Muscle of leg (tissue), 11 donors: ENCODE results near the gene ALLC. TPM values are rescaled to one million over a fixed set of nuclear protein-coding genes. Genes with fewer than 3 reads are reported as not detected.

Experiments used
- DNase-seq: peaks from one replicate; pipeline ENCODE4 v3.0.0; 2013
- H3K27ac ChIP-seq: one replicate; pipeline ENCODE4 v1.5.1; 2013; ENCODE audit warnings: mild to moderate bottlenecking, low read length, control low read depth
- H3K27me3 ChIP-seq: one replicate; pipeline ENCODE4 v1.6.1; 2013; ENCODE audit warnings: low read length; ENCODE audit not compliant: control insufficient read depth, insufficient read depth
- H3K36me3 ChIP-seq: one replicate; pipeline ENCODE4 v1.6.1; 2013; ENCODE audit warnings: low read length; ENCODE audit not compliant: control insufficient read depth, insufficient read depth
- H3K4me1 ChIP-seq: one replicate; pipeline ENCODE4 v1.6.1; 2013; ENCODE audit warnings: low read length; ENCODE audit not compliant: control insufficient read depth, insufficient read depth
- H3K4me3 ChIP-seq: one replicate; pipeline ENCODE4 v1.5.1; 2013; ENCODE audit warnings: low read length, control low read depth
- H3K9me3 ChIP-seq: replicated peaks from 2 replicates; pipeline ENCODE4 v1.6.1; 2013; ENCODE audit warnings: low read depth, low read length; ENCODE audit not compliant: control insufficient read depth
- WGBS: methylation state at CpG from one replicate; pipeline ENCODE4 v1.1.5; 2013; ENCODE audit warnings: missing lambda C conversion rate; ENCODE audit not compliant: insufficient coverage; 5-methylcytosine and 5-hydroxymethylcytosine counted together
- polyA plus RNA-seq, 8 donors: library from polyadenylated mRNA; unstranded; fragments of 120-200 nt; gene quantifications; one replicate each; pipeline versions ENCODE4 v1.2.1 to v1.2.3, GENCODE V29; 2013; ENCODE audit warnings: inconsistent platforms in 1 of 8, low replicate concordance in 1 of 8; ENCODE audit not compliant: insufficient read length in 8 of 8, insufficient read depth in 1 of 8
- total RNA-seq: library from RNA; stranded (reverse); fragments of 120-200 nt; gene quantifications from one replicate; pipeline ENCODE4 v1.2.4, GENCODE V29; 2013

ALLC gene
- total and polyA plus RNA-seq, 9 donors = 0.09 TPM; not detected in 8

- no peaks in the 10 kb centered on the region for H3K9me3 ChIP-seq
- H3K36me3 ChIP-seq = no peaks in the 10 kb centered on the region
- no peak for DNase-seq
- no peak overlapping the region for H3K27ac ChIP-seq
- WGBS = 97% methylated on average over 6 of the region's 9 CpGs
- H3K4me3 ChIP-seq = no peak overlapping the region
- no peaks in the 10 kb centered on the region for H3K27me3 ChIP-seq
- H3K4me1 ChIP-seq = no peaks in the 10 kb centered on the region
These were observed 79.1 kb downstream of the ALLC start for GRCh38 chr2:3737128-3737527.

- Histone ChIP-seq H3K4me1 (no peaks in the 10 kb centered on the region), H3K4me3 (no peak overlapping the region), H3K36me3 (no peaks in the 10 kb centered on the region), H3K27ac (no peak overlapping the region), H3K27me3 (no peaks in the 10 kb centered on the region), H3K9me3 (no peaks in the 10 kb centered on the region)
- DNase-seq = no peak
- WGBS = no CpG with 5 or more reads among the region's 3 CpGs
These were observed 80.5 kb downstream of the ALLC start for GRCh38 chr2:3738454-3738853.

- WGBS = 95% methylated on average over 17 of the region's 19 CpGs
- Histone ChIP-seq H3K27ac (no peak overlapping the region), H3K9me3 (no peaks in the 10 kb centered on the region), H3K4me3 (no peak overlapping the region), H3K27me3 (no peaks in the 10 kb centered on the region), H3K4me1 (no peaks in the 10 kb centered on the region), H3K36me3 (no peaks in the 10 kb centered on the region)
- no peak for DNase-seq
These were observed 81.3 kb downstream of the ALLC start for GRCh38 chr2:3739313-3739712.

GRCh38 chr2:3741396-3741795, 83.4 kb downstream of the ALLC start:
- no peaks in the 10 kb centered on the region for H3K9me3 ChIP-seq
- H3K27ac ChIP-seq = no peak overlapping the region
- no peak for DNase-seq
- H3K36me3 ChIP-seq = no peaks in the 10 kb centered on the region
- H3K4me1 ChIP-seq = no peaks in the 10 kb centered on the region
- no peak overlapping the region for H3K4me3 ChIP-seq
- WGBS = no CpG with 5 or more reads among the region's 8 CpGs
- H3K27me3 ChIP-seq = no peaks in the 10 kb centered on the region

GRCh38 chr2:3741867-3742602, 84.0 kb downstream of the ALLC start:
- no peaks in the 10 kb centered on the region for H3K27me3 ChIP-seq
- peak; percentile 46 for DNase-seq
- no peak overlapping the region for H3K4me3 ChIP-seq
- no peaks in the 10 kb centered on the region for H3K36me3 ChIP-seq
- H3K9me3 ChIP-seq = no peaks in the 10 kb centered on the region
- H3K27ac ChIP-seq = no peak overlapping the region
- no peaks in the 10 kb centered on the region for H3K4me1 ChIP-seq
- 65% methylated on average over 4 of the region's 13 CpGs for WGBS

- Histone ChIP-seq H3K9me3 (no peaks in the 10 kb centered on the region), H3K36me3 (no peaks in the 10 kb centered on the region), H3K4me3 (no peak overlapping the region), H3K27ac (no peak overlapping the region), H3K27me3 (no peaks in the 10 kb centered on the region), H3K4me1 (no peaks in the 10 kb centered on the region)
- WGBS = 83% methylated on average over 1 of the region's 5 CpGs
- DNase-seq = no peak
These were observed 84.9 kb downstream of the ALLC start for GRCh38 chr2:3742743-3743508.

- Histone ChIP-seq H3K9me3 (no peaks in the 10 kb centered on the region), H3K4me1 (no peaks in the 10 kb centered on the region), H3K27me3 (no peaks in the 10 kb centered on the region), H3K4me3 (no peak overlapping the region), H3K36me3 (no peaks in the 10 kb centered on the region), H3K27ac (no peak overlapping the region)
- WGBS = 95% methylated on average over 12 of the region's 12 CpGs
- DNase-seq = no peak
These were observed 86.1 kb downstream of the ALLC start for GRCh38 chr2:3743951-3744555.

GRCh38 chr2:3745920-3746319, 87.9 kb downstream of the ALLC start:
- no peak overlapping the region for H3K4me3 ChIP-seq
- no peaks in the 10 kb centered on the region for H3K9me3 ChIP-seq
- peak; percentile 11 for DNase-seq
- WGBS = 40% methylated on average over 8 of the region's 12 CpGs
- no peaks in the 10 kb centered on the region for H3K27me3 ChIP-seq
- H3K27ac ChIP-seq = no peak overlapping the region
- peaks cover under 1% of the 10 kb centered on the region for H3K4me1 ChIP-seq
- H3K36me3 ChIP-seq = no peaks in the 10 kb centered on the region

GRCh38 chr2:3747032-3747654, 89.1 kb downstream of the ALLC start:
- no peak overlapping the region for H3K4me3 ChIP-seq
- no peaks in the 10 kb centered on the region for H3K9me3 ChIP-seq
- DNase-seq = no peak
- no peak overlapping the region for H3K27ac ChIP-seq
- H3K27me3 ChIP-seq = no peaks in the 10 kb centered on the region
- 91% methylated on average over 18 of the region's 20 CpGs for WGBS
- peaks cover 11% of the 10 kb centered on the region for H3K4me1 ChIP-seq
- H3K36me3 ChIP-seq = no peaks in the 10 kb centered on the region

GRCh38 chr2:3747826-3748225, 89.8 kb downstream of the ALLC start:
- no peaks in the 10 kb centered on the region for H3K27me3 ChIP-seq
- no peak for DNase-seq
- H3K36me3 ChIP-seq = no peaks in the 10 kb centered on the region
- no peak overlapping the region for H3K4me3 ChIP-seq
- H3K27ac ChIP-seq = no peak overlapping the region
- 91% methylated on average over 9 of the region's 9 CpGs for WGBS
- H3K4me1 ChIP-seq = peaks cover 11% of the 10 kb centered on the region
- no peaks in the 10 kb centered on the region for H3K9me3 ChIP-seq
